ENCODE results near the gene ZFYVE26. TPM values are rescaled to one million over a fixed set of nuclear protein-coding genes. Genes with fewer than 3 reads are reported as not detected.

The ZFYVE26 gene
- total and polyA plus RNA-seq, 10 of the 15 experiments (the other 5 are each of a cell fraction or from before 2014, with no cell fraction given): 1.00 to 25.6 (median 12.0) TPM

GRCh38 chr14:67816326-67817002 lies at the start of gene ZFYVE26 (continued):
- TF ChIP-seq, protein P1, sequence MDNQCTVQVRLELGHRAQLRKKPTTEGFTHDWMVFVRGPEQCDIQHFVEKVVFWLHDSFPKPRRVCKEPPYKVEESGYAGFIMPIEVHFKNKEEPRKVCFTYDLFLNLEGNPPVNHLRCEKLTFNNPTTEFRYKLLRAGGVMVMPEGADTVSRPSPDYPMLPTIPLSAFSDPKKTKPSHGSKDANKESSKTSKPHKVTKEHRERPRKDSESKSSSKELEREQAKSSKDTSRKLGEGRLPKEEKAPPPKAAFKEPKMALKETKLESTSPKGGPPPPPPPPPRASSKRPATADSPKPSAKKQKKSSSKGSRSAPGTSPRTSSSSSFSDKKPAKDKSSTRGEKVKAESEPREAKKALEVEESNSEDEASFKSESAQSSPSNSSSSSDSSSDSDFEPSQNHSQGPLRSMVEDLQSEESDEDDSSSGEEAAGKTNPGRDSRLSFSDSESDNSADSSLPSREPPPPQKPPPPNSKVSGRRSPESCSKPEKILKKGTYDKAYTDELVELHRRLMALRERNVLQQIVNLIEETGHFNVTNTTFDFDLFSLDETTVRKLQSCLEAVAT (IDR thresholded peaks at IDR 0.05): no peak
- TF ChIP-seq EP300 (IDR thresholded peaks at IDR 0.05; ENCODE audit: borderline replicate concordance in 1 of 2, control insufficient read depth in 1 of 2, low read depth in 2 of 2, low read length in 2 of 2) (peak; percentile 68 to 91; a peak in 3 of 4 replicates), LARP7 (IDR thresholded peaks at IDR 0.05) (no peak), SIN3A (IDR thresholded peaks at IDR 0.05; ENCODE audit: low read depth, low read length) (peak; percentile 93), SMAD1 (IDR thresholded peaks at IDR 0.05; ENCODE audit: low read depth, partially characterized antibody) (no peak), ATF3 (IDR thresholded peaks at IDR 0.05; ENCODE audit: borderline replicate concordance, extremely low read depth, low read depth, low read length) (peak; percentile 71; the same call in 1 of the 2 replicates), SUZ12 (IDR thresholded peaks at IDR 0.05; ENCODE audit: unreplicated experiment) (no peak), MTA2 (IDR thresholded peaks at IDR 0.05; ENCODE audit: low read depth) (peak; percentile 83), EGR1 (IDR thresholded peaks at IDR 0.05; ENCODE audit: borderline replicate concordance in 1 of 2, low read depth in 2 of 2, low read length in 2 of 2) (0 out of 3 replicates have a peak, but pooled peaks of 1 of the 2 experiments have one; percentile 13), HCFC1 (IDR thresholded peaks at IDR 0.05; ENCODE audit: low read length) (peak; percentile 58; the same call in 1 of the 2 replicates), RFX5 (IDR thresholded peaks at IDR 0.05; ENCODE audit: low read depth, low read length) (no peak), TCF3 (IDR thresholded peaks at IDR 0.05; ENCODE audit: borderline replicate concordance, insufficient read depth, low read depth, low read length) (peak; percentile 94; the same call in 1 of the 2 replicates), HDAC2 (IDR thresholded peaks at IDR 0.05) (peak; percentile 94; the same call in 1 of the 2 replicates), SPI1 (IDR thresholded peaks at IDR 0.05; ENCODE audit: borderline replicate concordance, insufficient read depth, low read depth, low read length) (peak; percentile 99)
- TF ChIP-seq, protein P2, sequence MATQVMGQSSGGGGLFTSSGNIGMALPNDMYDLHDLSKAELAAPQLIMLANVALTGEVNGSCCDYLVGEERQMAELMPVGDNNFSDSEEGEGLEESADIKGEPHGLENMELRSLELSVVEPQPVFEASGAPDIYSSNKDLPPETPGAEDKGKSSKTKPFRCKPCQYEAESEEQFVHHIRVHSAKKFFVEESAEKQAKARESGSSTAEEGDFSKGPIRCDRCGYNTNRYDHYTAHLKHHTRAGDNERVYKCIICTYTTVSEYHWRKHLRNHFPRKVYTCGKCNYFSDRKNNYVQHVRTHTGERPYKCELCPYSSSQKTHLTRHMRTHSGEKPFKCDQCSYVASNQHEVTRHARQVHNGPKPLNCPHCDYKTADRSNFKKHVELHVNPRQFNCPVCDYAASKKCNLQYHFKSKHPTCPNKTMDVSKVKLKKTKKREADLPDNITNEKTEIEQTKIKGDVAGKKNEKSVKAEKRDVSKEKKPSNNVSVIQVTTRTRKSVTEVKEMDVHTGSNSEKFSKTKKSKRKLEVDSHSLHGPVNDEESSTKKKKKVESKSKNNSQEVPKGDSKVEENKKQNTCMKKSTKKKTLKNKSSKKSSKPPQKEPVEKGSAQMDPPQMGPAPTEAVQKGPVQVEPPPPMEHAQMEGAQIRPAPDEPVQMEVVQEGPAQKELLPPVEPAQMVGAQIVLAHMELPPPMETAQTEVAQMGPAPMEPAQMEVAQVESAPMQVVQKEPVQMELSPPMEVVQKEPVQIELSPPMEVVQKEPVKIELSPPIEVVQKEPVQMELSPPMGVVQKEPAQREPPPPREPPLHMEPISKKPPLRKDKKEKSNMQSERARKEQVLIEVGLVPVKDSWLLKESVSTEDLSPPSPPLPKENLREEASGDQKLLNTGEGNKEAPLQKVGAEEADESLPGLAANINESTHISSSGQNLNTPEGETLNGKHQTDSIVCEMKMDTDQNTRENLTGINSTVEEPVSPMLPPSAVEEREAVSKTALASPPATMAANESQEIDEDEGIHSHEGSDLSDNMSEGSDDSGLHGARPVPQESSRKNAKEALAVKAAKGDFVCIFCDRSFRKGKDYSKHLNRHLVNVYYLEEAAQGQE (IDR thresholded peaks at IDR 0.05; ENCODE audit: low read depth, low read length): no peak
- TF ChIP-seq, protein P3, sequence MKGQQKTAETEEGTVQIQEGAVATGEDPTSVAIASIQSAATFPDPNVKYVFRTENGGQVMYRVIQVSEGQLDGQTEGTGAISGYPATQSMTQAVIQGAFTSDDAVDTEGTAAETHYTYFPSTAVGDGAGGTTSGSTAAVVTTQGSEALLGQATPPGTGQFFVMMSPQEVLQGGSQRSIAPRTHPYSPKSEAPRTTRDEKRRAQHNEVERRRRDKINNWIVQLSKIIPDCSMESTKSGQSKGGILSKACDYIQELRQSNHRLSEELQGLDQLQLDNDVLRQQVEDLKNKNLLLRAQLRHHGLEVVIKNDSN (IDR thresholded peaks at IDR 0.05; ENCODE audit: borderline replicate concordance, extremely low read length, insufficient read depth, low read depth, low read length): peak; percentile 92
- TF ChIP-seq, protein P4, sequence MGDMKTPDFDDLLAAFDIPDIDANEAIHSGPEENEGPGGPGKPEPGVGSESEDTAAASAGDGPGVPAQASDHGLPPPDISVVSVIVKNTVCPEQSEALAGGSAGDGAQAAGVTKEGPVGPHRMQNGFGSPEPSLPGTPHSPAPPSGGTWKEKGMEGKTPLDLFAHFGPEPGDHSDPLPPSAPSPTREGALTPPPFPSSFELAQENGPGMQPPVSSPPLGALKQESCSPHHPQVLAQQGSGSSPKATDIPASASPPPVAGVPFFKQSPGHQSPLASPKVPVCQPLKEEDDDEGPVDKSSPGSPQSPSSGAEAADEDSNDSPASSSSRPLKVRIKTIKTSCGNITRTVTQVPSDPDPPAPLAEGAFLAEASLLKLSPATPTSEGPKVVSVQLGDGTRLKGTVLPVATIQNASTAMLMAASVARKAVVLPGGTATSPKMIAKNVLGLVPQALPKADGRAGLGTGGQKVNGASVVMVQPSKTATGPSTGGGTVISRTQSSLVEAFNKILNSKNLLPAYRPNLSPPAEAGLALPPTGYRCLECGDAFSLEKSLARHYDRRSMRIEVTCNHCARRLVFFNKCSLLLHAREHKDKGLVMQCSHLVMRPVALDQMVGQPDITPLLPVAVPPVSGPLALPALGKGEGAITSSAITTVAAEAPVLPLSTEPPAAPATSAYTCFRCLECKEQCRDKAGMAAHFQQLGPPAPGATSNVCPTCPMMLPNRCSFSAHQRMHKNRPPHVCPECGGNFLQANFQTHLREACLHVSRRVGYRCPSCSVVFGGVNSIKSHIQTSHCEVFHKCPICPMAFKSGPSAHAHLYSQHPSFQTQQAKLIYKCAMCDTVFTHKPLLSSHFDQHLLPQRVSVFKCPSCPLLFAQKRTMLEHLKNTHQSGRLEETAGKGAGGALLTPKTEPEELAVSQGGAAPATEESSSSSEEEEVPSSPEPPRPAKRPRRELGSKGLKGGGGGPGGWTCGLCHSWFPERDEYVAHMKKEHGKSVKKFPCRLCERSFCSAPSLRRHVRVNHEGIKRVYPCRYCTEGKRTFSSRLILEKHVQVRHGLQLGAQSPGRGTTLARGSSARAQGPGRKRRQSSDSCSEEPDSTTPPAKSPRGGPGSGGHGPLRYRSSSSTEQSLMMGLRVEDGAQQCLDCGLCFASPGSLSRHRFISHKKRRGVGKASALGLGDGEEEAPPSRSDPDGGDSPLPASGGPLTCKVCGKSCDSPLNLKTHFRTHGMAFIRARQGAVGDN (IDR thresholded peaks at IDR 0.05): no peak; the same call in 1 of the 2 replicates

Measured in GM12878 (cell line).